ENCODE results near the gene ARIH2.
A peak's percentile ranks its signal among the peaks of the same experiment; 100 is the strongest.

ARIH2 gene

GRCh38 chr3:48929358-48930035, 10.9 kb downstream of the ARIH2 start:
- no peak for FAIRE-seq

- FAIRE-seq: no peak
These were observed 11.9 kb downstream of the ARIH2 start for GRCh38 chr3:48930590-48930989.

GRCh38 chr3:48931944-48932580, 13.4 kb downstream of the ARIH2 start:
- FAIRE-seq: no peak

- FAIRE-seq: peak; percentile 60
These were observed 15.8 kb downstream of the ARIH2 start for GRCh38 chr3:48934333-48934991.

- FAIRE-seq: no peak
These were observed 16.9 kb downstream of the ARIH2 start for GRCh38 chr3:48935530-48935929.

GRCh38 chr3:48938156-48938555, 19.5 kb downstream of the ARIH2 start:
- no peak for FAIRE-seq

- FAIRE-seq: no peak
These were observed 20.0 kb downstream of the ARIH2 start for GRCh38 chr3:48938689-48939088.

- FAIRE-seq: no peak
These were observed 26.8 kb downstream of the ARIH2 start for GRCh38 chr3:48945432-48945831.

- no peak for FAIRE-seq
These were observed 27.4 kb downstream of the ARIH2 start for GRCh38 chr3:48945891-48946549.

- FAIRE-seq: no peak
These were observed 30.7 kb downstream of the ARIH2 start for GRCh38 chr3:48949376-48949717.

- peak; percentile 57 for FAIRE-seq
These were observed 31.4 kb downstream of the ARIH2 start for GRCh38 chr3:48950051-48950450.

GRCh38 chr3:48951764-48952163, 33.1 kb downstream of the ARIH2 start:
- no peak for FAIRE-seq

- no peak for FAIRE-seq
These were observed 34.0 kb downstream of the ARIH2 start for GRCh38 chr3:48952510-48953118.

GRCh38 chr3:48957006-48957705, 38.5 kb downstream of the ARIH2 start:
- FAIRE-seq: no peak

GRCh38 chr3:48960841-48961413, 42.3 kb downstream of the ARIH2 start:
- no peak for FAIRE-seq

- FAIRE-seq: no peak
These were observed 43.7 kb downstream of the ARIH2 start for GRCh38 chr3:48962340-48962739.

GRCh38 chr3:48962939-48963338, 44.3 kb downstream of the ARIH2 start:
- no peak for FAIRE-seq

- no peak for FAIRE-seq
These were observed 44.9 kb downstream of the ARIH2 start for GRCh38 chr3:48963591-48963990.

GRCh38 chr3:48966367-48966766, 47.7 kb downstream of the ARIH2 start:
- FAIRE-seq: no peak

- FAIRE-seq: no peak
These were observed 48.3 kb downstream of the ARIH2 start for GRCh38 chr3:48966876-48967361.

GRCh38 chr3:48970586-48970985, 51.9 kb downstream of the ARIH2 start:
- no peak for FAIRE-seq
